ENCODE data around the gene CALHM2. TPM values are rescaled to one million over a fixed set of nuclear protein-coding genes. Genes with fewer than 3 reads are reported as not detected.

The CALHM2 gene
- total RNA-seq, 4 donors from 2014 or later: 8.6 to 33.8 (median 23.1) TPM

- TF ChIP-seq POLR2A (IDR thresholded peaks at IDR 0.05) (no peak), CTCF (IDR thresholded peaks at IDR 0.05) (no peak)
- no peak for DNase-seq
- Histone ChIP-seq H3K9me3 (no peaks in the 10 kb centered on the region), H3K36me3 (peaks cover 0 to 59% (median 0%) of the 10 kb centered on the region in 3 donors), H3K27me3 (no peaks in the 10 kb centered on the region), H3K4me3 (no peak overlapping the region), H3K4me1 (peaks cover 0 to 31% (median 12%) of the 10 kb centered on the region in 4 donors), H3K27ac (peak overlapping the region in 3 of 4 donors; percentile 25 to 57 (median 33))
Measured at GRCh38 chr10:103447187-103447586, 5.0 kb downstream of the CALHM2 start.

DNA sequence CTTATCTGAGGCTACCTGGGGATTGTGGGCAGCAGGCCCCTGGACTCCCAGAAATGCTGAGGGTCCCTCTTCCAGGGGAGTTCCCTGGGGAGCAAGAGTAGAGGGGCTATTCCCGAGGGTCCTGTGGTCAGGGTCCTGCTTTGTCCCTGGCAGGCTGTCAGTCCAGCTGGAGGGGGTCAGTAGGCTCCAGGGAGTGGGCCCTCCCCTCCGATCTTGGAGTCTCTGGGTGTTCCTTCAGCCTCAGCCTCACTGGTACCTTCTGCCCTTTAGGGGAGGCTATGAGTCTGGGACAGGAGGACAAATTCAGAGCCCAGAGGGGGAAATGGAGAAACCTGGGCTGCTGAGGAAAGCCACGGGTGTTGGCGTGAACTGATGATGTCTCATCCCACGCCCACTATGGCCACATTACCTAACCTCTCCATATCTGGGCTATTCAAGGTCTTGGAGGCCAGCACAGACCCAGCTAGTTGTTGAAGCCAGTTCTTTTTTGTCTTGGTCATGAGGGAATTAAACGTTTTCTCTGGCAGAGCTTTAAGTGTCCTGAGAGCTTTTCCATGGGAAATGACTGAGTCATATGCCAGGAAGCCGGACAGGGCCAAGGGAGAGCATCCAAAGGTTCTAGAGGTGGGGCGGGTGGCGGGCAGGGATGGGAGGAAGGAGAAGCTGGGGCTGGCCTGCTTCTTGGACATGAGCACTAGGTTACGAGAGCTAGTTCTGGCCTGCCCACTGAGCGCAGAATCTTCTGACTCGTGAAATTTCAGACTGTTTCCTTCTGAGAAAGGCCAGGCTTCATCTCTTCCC lies 6.2 kb downstream of the CALHM2 start:
- Histone ChIP-seq H3K27me3 (no peaks in the 10 kb centered on the region), H3K27ac (peak overlapping the region; percentile 38 to 71 (median 56)), H3K4me3 (no peak overlapping the region), H3K4me1 (peaks cover 0 to 31% (median 12%) of the 10 kb centered on the region in 4 donors), H3K36me3 (peaks cover 0 to 71% (median 0%) of the 10 kb centered on the region in 3 donors), H3K9me3 (no peaks in the 10 kb centered on the region)
- no peak for TF ChIP-seq CTCF (IDR thresholded peaks at IDR 0.05)
- TF ChIP-seq POLR2A (IDR thresholded peaks at IDR 0.05): no peak
- DNase-seq: peak in 1 of 3 donors; percentile 63

- no peak for TF ChIP-seq CTCF (IDR thresholded peaks at IDR 0.05)
- no peak for TF ChIP-seq POLR2A (IDR thresholded peaks at IDR 0.05)
- H3K27ac ChIP-seq: peak overlapping the region; percentile 38 to 71 (median 55)
- DNase-seq: no peak
- no peak overlapping the region for H3K4me3 ChIP-seq
- H3K4me1 ChIP-seq: peaks cover 0 to 28% (median 10%) of the 10 kb centered on the region in 4 donors
- peaks cover 0 to 77% (median 0%) of the 10 kb centered on the region in 3 donors for H3K36me3 ChIP-seq
- no peaks in the 10 kb centered on the region for H3K9me3 ChIP-seq
- no peaks in the 10 kb centered on the region for H3K27me3 ChIP-seq
Measured at GRCh38 chr10:103445366-103445765, 6.8 kb downstream of the CALHM2 start.

GRCh38 chr10:103444478-103444877 lies 7.7 kb downstream of the CALHM2 start:
- DNase-seq: no peak
- no peaks in the 10 kb centered on the region for H3K27me3 ChIP-seq
- no peak for TF ChIP-seq POLR2A (IDR thresholded peaks at IDR 0.05)
- H3K4me1 ChIP-seq: peaks cover 0 to 19% (median 4%) of the 10 kb centered on the region in 4 donors
- no peaks in the 10 kb centered on the region for H3K9me3 ChIP-seq
- no peak overlapping the region for H3K27ac ChIP-seq
- no peak overlapping the region for H3K4me3 ChIP-seq
- peaks cover 0 to 80% (median 0%) of the 10 kb centered on the region in 3 donors for H3K36me3 ChIP-seq

- Histone ChIP-seq H3K4me3 (no peak overlapping the region), H3K4me1 (peaks cover 0 to 12% (median 0%) of the 10 kb centered on the region in 4 donors), H3K36me3 (peaks cover 0 to 85% (median 0%) of the 10 kb centered on the region in 3 donors), H3K9me3 (no peaks in the 10 kb centered on the region), H3K27me3 (no peaks in the 10 kb centered on the region), H3K27ac (no peak overlapping the region)
- TF ChIP-seq CTCF (IDR thresholded peaks at IDR 0.05) (no peak), POLR2A (IDR thresholded peaks at IDR 0.05) (no peak)
- no peak for DNase-seq
Measured at GRCh38 chr10:103443475-103444185, 8.5 kb downstream of the CALHM2 start.

GRCh38 chr10:103442031-103442461 lies 10.1 kb downstream of the CALHM2 start:
- no peak overlapping the region for H3K27ac ChIP-seq
- H3K27me3 ChIP-seq: no peaks in the 10 kb centered on the region
- H3K36me3 ChIP-seq: peaks cover 0 to 88% (median 0%) of the 10 kb centered on the region in 3 donors
- peaks cover 0 to 9% (median 0%) of the 10 kb centered on the region in 4 donors for H3K4me1 ChIP-seq
- no peak overlapping the region for H3K4me3 ChIP-seq
- TF ChIP-seq POLR2A (IDR thresholded peaks at IDR 0.05): no peak
- no peak for TF ChIP-seq CTCF (IDR thresholded peaks at IDR 0.05)
- no peaks in the 10 kb centered on the region for H3K9me3 ChIP-seq
- DNase-seq: no peak
